CD4-positive, CD25-positive, alpha-beta regulatory T cell (primary cell): Measurements from ENCODE around the gene SEMA4A. TPM values are rescaled to one million over a fixed set of nuclear protein-coding genes. Genes with fewer than 3 reads are reported as not detected.
A peak's percentile ranks its signal among the peaks of the same experiment; 100 is the strongest.
"Not testable (repeated sequence)": the region's sequence is repeated elsewhere in the genome, so short reads cannot be mapped to it uniquely, and the experiment has no call there.

ENCODE experiments used
- ATAC-seq, 2 donors: fragments of 150-1000 bp; cut with Tn5 transposase; one replicate each; pipeline ENCODE4 v1.10.0; 2021; ENCODE audit warnings: low read depth in 2 of 2, moderate number of reproducible peaks in 2 of 2, moderate library complexity in 1 of 2
- DNase-seq, 3 donors: peaks; one replicate each; pipeline versions ENCODE4 v3.0.0 to v3.0.0-alpha.2; 2012 to 2022; ENCODE audit warnings: mixed read lengths in 1 of 3
- H3K27ac ChIP-seq: one replicate; pipeline ENCODE4 v1.7.0; 2013; ENCODE audit warnings: mild to moderate bottlenecking, low read length; ENCODE audit not compliant: insufficient read depth, poor library complexity, severe bottlenecking
- H3K27me3 ChIP-seq: one replicate; pipeline ENCODE4 v1.7.0; 2013; ENCODE audit warnings: low read length; ENCODE audit not compliant: control insufficient read depth, insufficient read depth
- H3K36me3 ChIP-seq: one replicate; pipeline ENCODE4 v1.7.0; 2013; ENCODE audit warnings: mild to moderate bottlenecking, low read length, moderate library complexity; ENCODE audit not compliant: control insufficient read depth, insufficient read depth
- H3K4me1 ChIP-seq: 2 replicates; pipeline ENCODE4 v1.7.0; 2013; ENCODE audit warnings: mild to moderate bottlenecking, low read length; ENCODE audit not compliant: insufficient read depth, control insufficient read depth, poor library complexity, severe bottlenecking
- H3K4me3 ChIP-seq: one replicate; pipeline ENCODE4 v1.7.0; 2013; ENCODE audit warnings: low read depth, mild to moderate bottlenecking, low read length, moderate library complexity
- H3K9me3 ChIP-seq, 2 experiments: 1 replicate in 1 of 2; 2 replicates in 1 of 2; pipeline ENCODE4 v1.7.0; 2013; ENCODE audit warnings: low read length in 2 of 2, mild to moderate bottlenecking in 1 of 2, moderate library complexity in 1 of 2; ENCODE audit not compliant: control insufficient read depth in 2 of 2
- H3K27ac Mint-ChIP-seq, 3 donors: one replicate each; pipeline ENCODE4 v1.8.0; 2020 to 2022; ENCODE audit warnings: mild to moderate bottlenecking in 3 of 3, mixed read lengths in 3 of 3, moderate library complexity in 2 of 3
- H3K27me3 Mint-ChIP-seq: one replicate; pipeline ENCODE4 v1.8.0; 2022; ENCODE audit warnings: mild to moderate bottlenecking, mixed read lengths
- H3K36me3 Mint-ChIP-seq: one replicate; pipeline ENCODE4 v1.8.0; 2020; ENCODE audit warnings: mixed read lengths
- H3K4me1 Mint-ChIP-seq, 4 donors: one replicate each; pipeline ENCODE4 v1.8.0; 2020 to 2022; ENCODE audit warnings: mixed read lengths in 4 of 4, mild to moderate bottlenecking in 1 of 4
- H3K4me3 Mint-ChIP-seq, 4 donors: one replicate each; pipeline ENCODE4 v1.8.0; 2020 to 2022; ENCODE audit warnings: mild to moderate bottlenecking in 4 of 4, mixed read lengths in 4 of 4, moderate library complexity in 3 of 4
- H3K9me3 Mint-ChIP-seq, 7 donors: one replicate each; pipeline ENCODE4 v1.8.0; 2020 to 2022; ENCODE audit warnings: mixed read lengths in 7 of 7, mild to moderate bottlenecking in 3 of 7, moderate library complexity in 2 of 7
- polyA plus RNA-seq, 4 donors: library from polyadenylated mRNA; unstranded; fragments of 300-500 nt; fragmentation: Illumina TruSeq; gene quantifications; one replicate each; pipeline ENCODE4 v1.2.3, GENCODE V29; 2021
- total RNA-seq: library from RNA; stranded (reverse); gene quantifications from one replicate; pipeline ENCODE4 v1.2.3, GENCODE V29; 2022

Gene SEMA4A
- total and polyA plus RNA-seq, 5 donors from 2014 or later: 0.89 to 41.2 (median 2.0) TPM

- Mint-ChIP-seq H3K27me3 (no peaks in the 10 kb centered on the region), H3K27ac (peak overlapping the region; percentile 82 to 100 (median 94)), H3K4me1 (peaks cover 11 to 55% (median 26%) of the 10 kb centered on the region in 4 donors), H3K4me3 (peak overlapping the region; percentile 82 to 99 (median 84)), H3K9me3 (no peaks in the 10 kb centered on the region), H3K36me3 (peaks cover 15% of the 10 kb centered on the region)
- H3K4me3 ChIP-seq: peak overlapping the region; percentile 88
- no peaks in the 10 kb centered on the region for H3K9me3 ChIP-seq
- H3K27ac ChIP-seq: peak overlapping the region; percentile 98
- no peaks in the 10 kb centered on the region for H3K27me3 ChIP-seq
- no peak for ATAC-seq
- peak in 1 of 3 donors; percentile 34 for DNase-seq
- H3K36me3 ChIP-seq: peaks cover 10% of the 10 kb centered on the region
- H3K4me1 ChIP-seq: peaks cover 41% of the 10 kb centered on the region
Observed at GRCh38 chr1:156214024-156214748, 60.8 kb downstream of the SEMA4A start.

GRCh38 chr1:156216361-156217086 is 63.1 kb downstream of the SEMA4A start:
- H3K4me3 ChIP-seq, H3K9me3 Mint-ChIP-seq, ATAC-seq, H3K36me3 ChIP-seq, DNase-seq, H3K9me3 ChIP-seq, H3K27ac Mint-ChIP-seq, H3K27ac ChIP-seq, H3K27me3 ChIP-seq, H3K27me3 Mint-ChIP-seq: not testable (repeated sequence)
- H3K4me3 Mint-ChIP-seq: peak overlapping the region in 1 of 4 donors; percentile 71
- peaks cover 44% of the 10 kb centered on the region for H3K4me1 ChIP-seq
- H3K4me1 Mint-ChIP-seq: peaks cover 20 to 68% (median 36%) of the 10 kb centered on the region in 4 donors
- peaks cover 15% of the 10 kb centered on the region for H3K36me3 Mint-ChIP-seq

- DNase-seq (peak in 1 of 3 donors; percentile 91), ATAC-seq (peak; percentile 63 to 67)
- peak overlapping the region; percentile 81 to 98 (median 93) for H3K27ac Mint-ChIP-seq
- Histone ChIP-seq H3K27me3 (no peaks in the 10 kb centered on the region), H3K4me3 (peak overlapping the region; percentile 72), H3K27ac (peak overlapping the region; percentile 70), H3K9me3 (no peaks in the 10 kb centered on the region), H3K36me3 (peaks cover 20% of the 10 kb centered on the region), H3K4me1 (peaks cover 37% of the 10 kb centered on the region)
- H3K4me1 Mint-ChIP-seq: peaks cover 26 to 73% (median 37%) of the 10 kb centered on the region in 4 donors
- no peaks in the 10 kb centered on the region for H3K9me3 Mint-ChIP-seq
- peak overlapping the region; percentile 50 to 92 (median 69) for H3K4me3 Mint-ChIP-seq
- H3K27me3 Mint-ChIP-seq: no peaks in the 10 kb centered on the region
- peaks cover 26% of the 10 kb centered on the region for H3K36me3 Mint-ChIP-seq
Observed at GRCh38 chr1:156217871-156218270, 64.5 kb downstream of the SEMA4A start.

GRCh38 chr1:156220226-156220625 is 66.8 kb downstream of the SEMA4A start:
- Mint-ChIP-seq H3K36me3 (peaks cover 34% of the 10 kb centered on the region), H3K9me3 (no peaks in the 10 kb centered on the region), H3K4me3 (peak overlapping the region in 1 of 4 donors; percentile 31), H3K27me3 (no peaks in the 10 kb centered on the region), H3K27ac (peak overlapping the region in 2 of 3 donors; percentile 56 to 74), H3K4me1 (peaks cover 22 to 60% (median 36%) of the 10 kb centered on the region in 4 donors)
- DNase-seq (no peak), ATAC-seq (no peak)
- Histone ChIP-seq H3K36me3 (peaks cover 34% of the 10 kb centered on the region), H3K9me3 (no peaks in the 10 kb centered on the region), H3K27ac (no peak overlapping the region), H3K27me3 (no peaks in the 10 kb centered on the region), H3K4me1 (peaks cover 28% of the 10 kb centered on the region), H3K4me3 (no peak overlapping the region)

GRCh38 chr1:156221986-156222692 is 68.8 kb downstream of the SEMA4A start:
- no peak for ATAC-seq
- Mint-ChIP-seq H3K36me3 (peaks cover 42% of the 10 kb centered on the region), H3K4me3 (peak overlapping the region in 1 of 4 donors; percentile 57), H3K27me3 (no peaks in the 10 kb centered on the region), H3K4me1 (peaks cover 31 to 59% (median 45%) of the 10 kb centered on the region in 4 donors), H3K27ac (peak overlapping the region; percentile 54 to 85 (median 63)), H3K9me3 (no peaks in the 10 kb centered on the region)
- Histone ChIP-seq H3K36me3 (peaks cover 38% of the 10 kb centered on the region), H3K4me1 (peaks cover 30% of the 10 kb centered on the region), H3K27ac (no peak overlapping the region), H3K4me3 (no peak overlapping the region), H3K27me3 (no peaks in the 10 kb centered on the region), H3K9me3 (no peaks in the 10 kb centered on the region)
- no peak for DNase-seq

- H3K9me3 Mint-ChIP-seq: no peaks in the 10 kb centered on the region
- ATAC-seq (no peak), DNase-seq (no peak)
- H3K4me1 ChIP-seq: peaks cover 11% of the 10 kb centered on the region
- H3K36me3 ChIP-seq: peaks cover 47% of the 10 kb centered on the region
- H3K4me3 Mint-ChIP-seq: peak overlapping the region in 1 of 4 donors; percentile 5
- peak overlapping the region; percentile 43 for H3K27ac ChIP-seq
- peaks cover 48% of the 10 kb centered on the region for H3K36me3 Mint-ChIP-seq
- peaks cover 30 to 38% (median 31%) of the 10 kb centered on the region in 4 donors for H3K4me1 Mint-ChIP-seq
- peak overlapping the region; percentile 45 to 94 (median 72) for H3K27ac Mint-ChIP-seq
- H3K4me3 ChIP-seq: no peak overlapping the region
- no peaks in the 10 kb centered on the region for H3K9me3 ChIP-seq
- no peaks in the 10 kb centered on the region for H3K27me3 Mint-ChIP-seq
- no peaks in the 10 kb centered on the region for H3K27me3 ChIP-seq
Observed at GRCh38 chr1:156225677-156226014, 72.3 kb downstream of the SEMA4A start.

GRCh38 chr1:156226116-156226538 is 72.7 kb downstream of the SEMA4A start:
- Mint-ChIP-seq H3K9me3 (no peaks in the 10 kb centered on the region), H3K4me3 (no peak overlapping the region), H3K36me3 (peaks cover 45% of the 10 kb centered on the region), H3K27ac (peak overlapping the region in 2 of 3 donors; percentile 2 to 89), H3K4me1 (peaks cover 26 to 35% (median 28%) of the 10 kb centered on the region in 4 donors), H3K27me3 (no peaks in the 10 kb centered on the region)
- DNase-seq: peak in 1 of 3 donors; percentile 60
- peaks cover 11% of the 10 kb centered on the region for H3K4me1 ChIP-seq
- H3K36me3 ChIP-seq: peaks cover 42% of the 10 kb centered on the region
- no peak for ATAC-seq
- peak overlapping the region; percentile 43 for H3K27ac ChIP-seq
- H3K27me3 ChIP-seq: no peaks in the 10 kb centered on the region
- H3K4me3 ChIP-seq: no peak overlapping the region
- no peaks in the 10 kb centered on the region for H3K9me3 ChIP-seq
